ENCODE data around the gene KRT9.
"Not testable (repeated sequence)": the region's sequence is repeated elsewhere in the genome, so short reads cannot be mapped to it uniquely, and the experiment has no call there.

Gene KRT9

GRCh38 chr17:41571561-41572434, at the start of gene KRT9:
KRT9 (minus strand) TSS chr17:41572059; CDS start chr17:41571992, 67 bp downstream.
- FAIRE-seq, result no peak

DNA sequence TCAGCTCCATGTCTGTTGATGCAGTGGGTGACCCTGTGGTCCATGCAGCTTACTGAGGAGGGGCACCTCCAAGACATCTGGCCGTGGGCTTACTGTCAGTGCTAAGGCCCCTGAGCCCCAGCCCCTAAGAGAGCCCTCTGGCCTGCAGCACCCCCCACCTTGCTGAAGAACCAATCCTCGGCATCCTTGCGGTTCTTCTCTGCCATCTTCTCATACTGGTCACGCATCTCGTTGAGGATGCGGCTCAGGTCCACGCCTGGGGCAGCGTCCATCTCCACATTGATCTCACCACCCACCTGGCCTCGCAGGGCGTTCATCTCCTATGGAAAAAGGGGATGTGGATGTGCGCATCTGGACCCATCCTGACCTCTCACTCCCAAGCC, 49.6 kb upstream of the KRT9 start:
- not testable (repeated sequence) for FAIRE-seq

- no peak for FAIRE-seq
These were observed 49.0 kb upstream of the KRT9 start for GRCh38 chr17:41620583-41621434.

GRCh38 chr17:41619927-41620582, 48.2 kb upstream of the KRT9 start:
- FAIRE-seq, result not testable (repeated sequence)

GRCh38 chr17:41619036-41619926, 47.4 kb upstream of the KRT9 start:
- FAIRE-seq, result no peak

DNA sequence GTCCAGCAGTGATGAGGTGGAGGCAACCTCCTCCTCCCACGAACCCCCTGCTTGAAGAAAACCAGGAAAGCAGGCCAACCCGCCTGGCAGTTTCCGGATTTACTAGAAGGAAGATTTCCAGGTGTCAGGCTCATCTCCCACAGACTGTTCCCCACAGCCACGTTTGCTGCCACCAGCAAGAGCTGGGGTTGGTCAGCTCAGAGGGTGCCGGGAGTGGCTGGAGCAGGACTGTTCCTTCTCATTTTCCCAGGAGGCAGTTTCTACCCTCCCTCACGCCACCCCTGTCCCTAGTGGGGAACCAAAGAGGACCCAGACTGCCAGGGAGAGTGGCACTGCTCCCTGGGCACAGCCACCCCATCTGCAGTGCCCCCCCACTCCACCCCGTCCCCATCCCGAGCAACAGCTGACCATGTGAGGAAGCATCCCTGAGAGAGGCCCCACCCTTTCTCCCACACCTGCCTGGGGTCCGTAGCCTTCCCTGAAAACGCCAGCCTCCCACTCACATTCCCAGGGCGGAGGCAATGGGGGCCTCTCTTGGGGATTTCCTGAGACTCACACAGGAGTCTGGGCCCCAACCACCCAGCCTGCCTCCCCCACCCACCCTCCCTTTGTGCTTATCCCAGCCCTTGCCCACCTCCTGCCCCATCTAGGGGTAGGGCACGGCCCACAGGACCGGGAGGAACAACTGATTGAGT, 46.6 kb upstream of the KRT9 start:
- no peak for FAIRE-seq

GRCh38 chr17:41617698-41618097, 45.8 kb upstream of the KRT9 start:
- no peak for FAIRE-seq

- FAIRE-seq, result no peak
These were observed 45.3 kb upstream of the KRT9 start for GRCh38 chr17:41617136-41617535.

GRCh38 chr17:41616486-41616885, 44.6 kb upstream of the KRT9 start:
- FAIRE-seq, result not testable (repeated sequence)

DNA sequence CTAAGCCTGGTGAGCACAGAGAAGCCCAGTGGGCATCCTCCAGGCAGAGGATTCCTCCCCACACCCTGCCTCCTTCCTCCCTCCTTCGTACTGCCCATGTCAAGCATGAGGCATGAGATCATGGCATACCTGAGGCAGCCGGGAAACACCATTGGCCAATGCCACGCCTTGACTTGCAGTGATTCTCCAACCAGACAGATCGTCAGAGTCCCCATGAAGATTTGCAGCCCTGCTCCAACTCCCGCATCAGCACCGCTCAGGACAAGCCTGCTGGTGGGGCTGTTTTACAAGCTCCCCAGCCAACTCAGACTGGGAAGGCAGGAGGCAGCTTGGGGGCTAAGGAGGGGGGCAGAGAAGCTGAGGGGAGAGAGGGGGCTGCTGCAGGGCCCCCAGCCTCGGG, 43.6 kb upstream of the KRT9 start:
- no peak for FAIRE-seq

DNA sequence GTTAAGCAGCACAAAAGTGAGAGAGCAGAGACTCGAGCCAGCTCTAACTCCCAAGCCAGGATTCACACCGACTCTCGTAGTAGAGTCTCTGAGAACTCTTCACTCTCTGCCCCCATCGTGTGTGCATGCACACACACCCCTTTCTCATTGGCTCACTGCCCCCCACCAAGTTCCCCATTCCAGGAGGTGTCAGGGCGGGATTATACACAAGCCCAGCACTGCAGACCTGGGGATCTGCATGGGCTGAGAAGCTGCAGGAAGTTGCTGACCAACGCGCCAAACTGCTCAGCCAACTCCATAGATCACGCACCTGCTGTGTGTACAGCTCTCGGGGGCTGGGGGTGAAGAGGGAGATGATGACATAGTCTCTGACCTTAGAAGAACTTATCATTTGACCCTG, 42.9 kb upstream of the KRT9 start:
- FAIRE-seq, result not testable (repeated sequence)

GRCh38 chr17:41614098-41614497, 42.2 kb upstream of the KRT9 start:
- no peak for FAIRE-seq

- no peak for FAIRE-seq
These were observed 41.6 kb upstream of the KRT9 start for GRCh38 chr17:41613277-41614082.

- not testable (repeated sequence) for FAIRE-seq
These were observed 40.7 kb upstream of the KRT9 start, which contains the start of gene KRT16 for GRCh38 chr17:41612376-41613160. KRT16 (minus strand) TSS chr17:41612767; CDS start chr17:41612688, 79 bp downstream.

- FAIRE-seq, result no peak
These were observed 39.2 kb upstream of the KRT9 start for GRCh38 chr17:41610965-41611640.

DNA sequence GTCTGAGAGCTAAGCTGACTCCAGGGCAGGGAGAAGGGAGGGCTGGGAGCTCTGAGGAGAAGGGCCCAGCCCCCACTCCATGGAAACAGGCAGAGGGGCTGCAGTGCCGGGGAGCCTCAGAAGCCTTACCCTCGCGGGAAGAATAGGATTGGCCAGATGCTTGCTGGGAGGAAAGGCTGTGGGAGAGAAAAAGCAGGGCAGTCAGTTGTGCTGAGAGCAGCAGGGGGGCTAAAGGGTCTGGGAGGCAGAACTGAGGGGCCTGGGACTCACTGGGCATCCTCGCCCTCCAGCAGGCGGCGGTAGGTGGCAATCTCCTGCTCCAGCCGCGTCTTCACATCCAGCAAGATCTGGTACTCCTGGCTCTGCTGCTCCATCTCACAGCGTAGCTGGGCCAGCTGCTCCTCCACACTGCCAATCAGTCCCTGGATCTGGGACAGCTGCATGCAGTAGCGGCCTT, 38.2 kb upstream of the KRT9 start:
- FAIRE-seq, result not testable (repeated sequence)

GRCh38 chr17:41606930-41607329, 35.1 kb upstream of the KRT9 start:
- not testable (repeated sequence) for FAIRE-seq

DNA sequence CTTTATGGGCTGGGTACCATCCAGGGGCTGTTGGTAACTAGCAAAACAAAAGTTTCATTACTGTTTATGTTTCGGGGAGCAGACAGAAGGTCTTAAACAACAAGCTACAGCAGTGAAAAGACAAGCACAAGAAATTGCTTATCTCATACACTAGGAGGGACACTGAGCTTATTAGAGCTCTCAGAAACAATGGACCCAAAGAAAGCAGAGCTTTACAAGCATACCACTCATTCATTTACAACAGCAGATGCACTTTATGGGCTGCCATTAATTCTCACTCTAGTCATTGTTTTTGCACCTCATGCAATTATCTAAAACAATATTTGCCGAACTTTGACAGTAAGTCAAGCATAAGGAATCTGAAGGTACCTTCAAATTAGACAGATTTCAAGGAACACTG, 30.7 kb upstream of the KRT9 start:
- FAIRE-seq, result no peak

- FAIRE-seq, result no peak
These were observed 28.5 kb upstream of the KRT9 start for GRCh38 chr17:41600318-41600717.
